Stimulated activated CD8-positive, alpha-beta memory T cell treated with anti-CD3 and anti-CD28 coated beads, Interleukin-15, amount 100 ng/mL, for 48 hours (primary cell): ENCODE measurements around the gene RHO.

Experiments
- DNase-seq, 2 donors: peaks; one replicate each; pipeline ENCODE4 v3.0.0-alpha.2; 2020; ENCODE audit warnings: low read depth in 2 of 2

Gene RHO

DNA sequence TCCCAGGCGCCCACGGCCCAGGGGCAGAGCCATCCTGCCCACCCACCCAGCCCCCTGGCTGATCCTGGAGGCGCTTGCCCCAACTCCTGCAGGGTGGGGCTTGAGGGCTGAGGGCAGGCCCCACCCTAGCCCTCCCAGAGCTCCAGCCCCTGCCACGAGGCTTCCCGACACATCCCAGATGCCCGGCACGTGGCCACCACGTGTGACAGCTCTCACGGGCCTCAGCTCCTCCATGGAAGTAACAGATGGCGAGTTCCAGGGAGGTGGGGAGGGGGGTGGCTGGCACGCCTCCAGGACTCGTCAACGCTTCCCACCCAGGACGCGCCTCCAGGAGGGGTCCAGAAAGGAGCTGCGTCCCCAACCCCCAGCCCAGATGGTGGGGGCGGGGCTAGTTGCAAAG, 48.9 kb downstream of the RHO start:
- DNase-seq = no peak

DNA sequence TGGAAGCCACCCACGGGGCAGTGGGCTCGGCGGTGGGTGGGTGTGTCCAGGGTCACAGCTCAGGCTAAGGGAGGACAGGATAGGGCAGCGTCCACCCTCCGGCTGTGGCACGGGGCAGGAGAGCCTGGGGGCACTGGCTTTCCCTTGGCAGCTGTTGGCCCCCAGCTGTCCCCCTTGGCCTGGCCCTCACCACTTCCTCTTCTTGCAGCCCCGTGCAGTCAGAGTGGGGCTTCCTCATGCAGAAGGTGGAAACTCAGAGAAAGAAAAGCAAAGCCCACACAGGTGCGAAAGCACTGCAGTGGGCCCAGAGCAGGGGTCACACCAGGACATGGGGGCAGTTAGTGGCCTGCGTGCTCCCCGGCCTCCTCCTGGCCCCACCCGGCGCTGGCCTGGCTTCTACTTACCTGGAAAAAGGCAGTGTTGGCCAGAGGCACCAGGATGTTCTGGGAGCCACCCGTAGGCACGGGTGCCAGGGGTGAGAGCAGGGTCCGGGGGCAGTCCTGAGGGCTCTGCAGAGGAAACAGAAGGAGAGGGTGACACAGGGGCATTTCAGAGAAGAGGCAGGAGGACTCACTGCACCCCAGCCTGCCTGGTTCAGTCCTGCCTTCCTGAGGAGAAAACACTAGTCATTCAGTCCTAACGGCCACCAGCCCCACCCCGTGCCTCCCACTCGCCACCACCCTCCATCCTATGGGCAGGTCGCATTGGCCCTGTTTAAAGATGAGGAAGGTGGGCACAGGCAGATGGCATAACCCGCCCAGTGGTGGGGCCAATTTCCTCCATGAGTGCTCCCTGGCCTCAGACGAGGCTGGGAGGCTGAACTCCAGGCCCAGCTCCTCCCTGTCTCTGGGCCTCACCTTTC, 49.7 kb downstream of the RHO start:
- DNase-seq = no peak

DNA sequence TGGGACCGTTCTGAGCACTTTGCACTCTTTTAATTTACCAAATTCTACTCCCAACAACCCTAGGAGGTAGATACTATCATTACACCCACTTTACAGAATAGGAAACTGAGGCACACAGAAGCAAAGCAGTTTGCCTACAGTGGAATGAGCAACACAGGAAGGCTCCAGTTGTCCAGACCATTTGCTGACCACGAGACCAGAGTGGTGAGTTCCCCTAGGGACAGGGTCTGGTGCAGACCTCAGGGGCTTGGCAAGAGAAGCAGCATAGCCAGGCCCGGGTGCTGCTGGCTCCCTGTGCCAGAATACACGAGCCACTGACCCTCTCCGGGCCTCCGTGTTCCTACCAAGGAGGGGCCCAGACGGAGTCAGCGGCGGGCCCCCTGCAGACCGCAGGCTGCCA, 51.6 kb downstream of the RHO start:
- DNase-seq = no peak

DNA sequence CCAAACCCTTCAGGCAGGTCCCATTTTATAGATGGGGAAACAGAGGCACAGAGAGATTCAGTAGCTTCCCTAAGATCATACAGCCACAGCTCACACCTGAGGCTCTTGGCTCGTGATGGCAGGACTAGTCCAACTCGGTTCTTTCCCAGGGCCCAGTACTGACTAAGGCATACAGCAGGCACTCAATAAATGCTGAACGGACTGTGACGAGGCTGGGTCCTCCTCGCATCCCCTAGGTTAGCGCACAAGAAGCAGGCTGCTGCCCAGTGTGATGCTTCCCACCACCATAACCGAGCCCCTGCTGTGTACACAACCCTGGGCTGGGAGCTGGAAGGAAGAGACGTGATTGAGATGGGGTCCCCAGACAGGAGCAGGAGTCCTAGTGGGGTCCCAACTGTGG, 53.2 kb downstream of the RHO start:
- no peak for DNase-seq

DNA sequence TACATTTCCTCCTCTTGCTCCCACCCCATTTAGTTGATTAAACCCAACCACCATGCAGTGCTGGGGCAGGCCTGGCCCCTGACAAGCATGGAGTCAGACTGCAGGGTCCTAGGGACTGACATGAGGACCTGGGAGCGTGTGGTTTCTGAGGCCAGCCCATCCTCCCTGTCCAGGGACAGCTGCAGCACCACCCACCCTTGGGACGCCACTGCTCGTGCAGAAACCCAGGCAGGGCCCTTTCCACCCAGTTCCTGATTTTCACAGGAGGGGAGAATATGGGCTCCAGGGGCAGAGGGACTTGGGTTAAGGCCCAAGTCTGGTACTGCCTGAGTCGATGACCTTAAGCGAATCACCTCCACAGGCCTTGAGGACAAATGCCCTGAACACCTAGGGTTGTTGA, 54.4 kb downstream of the RHO start:
- no peak for DNase-seq

DNA sequence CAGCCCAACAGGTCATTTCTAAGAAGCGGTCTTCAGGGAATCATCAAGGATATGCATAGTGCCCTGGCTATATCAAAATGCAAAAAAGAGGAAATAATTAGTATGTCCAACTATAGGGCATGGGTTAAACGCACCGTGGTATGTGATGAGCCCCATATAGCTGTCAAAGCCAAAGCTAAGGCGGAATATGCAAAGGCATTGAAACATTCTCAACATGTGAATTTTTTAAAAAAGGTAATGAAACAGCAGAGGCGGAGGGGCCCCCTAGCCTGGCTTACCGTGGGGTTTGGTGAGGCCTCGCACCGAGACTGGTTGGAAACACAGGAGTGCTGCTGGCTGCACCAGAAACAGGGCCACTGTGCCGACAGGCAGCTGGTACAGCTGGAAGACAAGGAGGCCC, 54.9 kb downstream of the RHO start:
- DNase-seq = no peak

DNA sequence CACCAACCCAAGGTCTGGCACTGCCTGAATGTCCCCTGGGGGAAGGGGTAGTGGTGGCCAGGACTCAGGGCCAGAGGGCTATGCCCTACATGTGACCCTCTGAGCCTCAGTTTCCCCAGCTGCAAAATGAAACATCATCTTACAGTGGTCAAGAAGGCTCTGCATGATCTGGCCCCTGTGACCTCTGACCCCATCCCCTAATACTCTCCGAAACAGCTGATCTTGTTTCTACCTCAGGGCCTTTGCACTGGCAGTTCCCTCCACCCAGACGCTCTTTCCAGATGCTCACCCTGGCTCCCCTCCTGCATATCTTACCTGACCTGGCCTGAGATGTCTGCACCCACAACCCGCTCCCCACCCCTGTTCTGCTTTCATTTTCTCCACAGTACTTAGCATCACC, 56.2 kb downstream of the RHO start:
- no peak for DNase-seq
